Measurements from ENCODE around the gene KRTDAP.

The KRTDAP gene

GRCh38 chr19:35531291-35531690 lies 41.0 kb upstream of the KRTDAP start:
- H3K4me3 ChIP-seq (ENCODE audit: low read depth, low read length), result no peak overlapping the region
- TF ChIP-seq CTCF (IDR thresholded peaks at IDR 0.05; ENCODE audit: insufficient read depth, low read depth, low read length, missing control alignments), result no peak
- no peak for DNase-seq (ENCODE audit: low read depth)

- DNase-seq (ENCODE audit: low read depth), result no peak
- no peak for TF ChIP-seq CTCF (IDR thresholded peaks at IDR 0.05; ENCODE audit: insufficient read depth, low read depth, low read length, missing control alignments)
- H3K4me3 ChIP-seq (ENCODE audit: low read depth, low read length), result no peak overlapping the region
Observed at GRCh38 chr19:35529241-35530218, 39.3 kb upstream of the KRTDAP start.

GRCh38 chr19:35528218-35529038 lies 38.2 kb upstream of the KRTDAP start, which contains the start of gene SBSN:
SBSN (minus strand) TSS chr19:35528311; CDS start chr19:35528281, 30 bp downstream.
- no peak for DNase-seq (ENCODE audit: low read depth)
- H3K4me3 ChIP-seq (ENCODE audit: low read depth, low read length), result no peak within 1 kb of the TSS
- TF ChIP-seq CTCF (IDR thresholded peaks at IDR 0.05; ENCODE audit: insufficient read depth, low read depth, low read length, missing control alignments), result no peak

DNA sequence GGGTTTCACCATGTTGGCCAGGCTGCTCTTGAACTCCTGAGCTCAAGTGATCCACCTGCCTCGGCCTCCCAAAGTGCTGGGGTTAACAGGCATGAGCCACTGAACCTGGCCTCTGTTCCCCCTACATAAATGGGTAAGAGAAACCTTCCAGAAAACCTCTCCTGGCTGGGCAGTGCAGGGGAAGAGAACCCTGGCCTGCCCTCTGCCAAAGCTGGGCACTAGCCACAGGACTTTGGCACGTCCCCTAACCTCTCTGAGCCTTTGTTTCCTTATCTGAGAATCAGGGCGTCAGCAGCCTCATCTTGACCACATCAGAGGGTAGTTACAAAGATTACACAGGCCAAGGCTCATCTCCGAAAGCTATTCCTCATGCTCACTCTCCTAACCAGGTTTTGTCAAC lies 35.6 kb upstream of the KRTDAP start:
- H3K4me3 ChIP-seq (ENCODE audit: low read depth, low read length), result no peak overlapping the region
- DNase-seq (ENCODE audit: low read depth), result no peak
- TF ChIP-seq CTCF (IDR thresholded peaks at IDR 0.05; ENCODE audit: insufficient read depth, low read depth, low read length, missing control alignments), result no peak

- H3K4me3 ChIP-seq (ENCODE audit: low read depth, low read length), result no peak overlapping the region
- no peak for TF ChIP-seq CTCF (IDR thresholded peaks at IDR 0.05; ENCODE audit: insufficient read depth, low read depth, low read length, missing control alignments)
- no peak for DNase-seq (ENCODE audit: low read depth)
Observed at GRCh38 chr19:35524181-35524837, 34.0 kb upstream of the KRTDAP start.

DNA sequence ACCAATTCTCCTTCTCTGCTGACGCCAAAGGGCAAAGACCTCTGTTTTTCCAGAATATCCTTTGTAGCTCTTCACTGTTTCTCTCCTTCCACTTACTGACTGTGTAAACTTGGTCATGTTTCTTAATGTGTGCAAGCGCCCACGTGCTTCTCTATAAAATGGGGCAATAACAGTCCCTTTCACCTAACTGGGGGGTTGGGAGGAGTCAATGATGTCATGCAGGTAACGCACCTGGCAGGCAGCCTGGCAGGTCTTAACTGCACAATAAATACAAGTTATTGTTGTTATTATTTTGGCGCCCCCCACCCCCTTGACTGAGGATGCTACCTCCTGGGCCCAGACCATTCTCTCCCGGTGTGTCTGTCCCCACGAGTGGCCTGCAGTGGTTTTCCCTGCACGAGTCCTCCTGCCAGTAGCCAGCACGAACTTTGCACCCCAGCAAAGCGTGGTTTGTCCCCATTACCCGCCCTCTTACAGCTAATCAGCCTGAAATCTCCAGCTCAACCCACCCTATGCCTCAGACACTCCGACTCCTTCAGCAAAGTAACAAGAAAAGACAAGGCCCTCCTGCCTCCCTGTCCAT lies 32.6 kb upstream of the KRTDAP start:
- DNase-seq (ENCODE audit: low read depth), result no peak
- TF ChIP-seq CTCF (IDR thresholded peaks at IDR 0.05; ENCODE audit: insufficient read depth, low read depth, low read length, missing control alignments), result no peak
- H3K4me3 ChIP-seq (ENCODE audit: low read depth, low read length), result no peak overlapping the region
